Measurements from ENCODE around the gene CITED1. TPM values are rescaled to one million over a fixed set of nuclear protein-coding genes. Genes with fewer than 3 reads are reported as not detected.

Gene CITED1
- total RNA-seq, 1 experiment from 2014 or later, result 1.1 TPM

- Mint-ChIP-seq H3K27ac (no peak overlapping the region), H3K36me3 (ENCODE audit: insufficient read depth in 1 of 3, low read depth in 3 of 3) (peaks cover 0 to 3% (median 3%) of the 10 kb centered on the region in 3 experiments; a peak in 3 of 7 replicates), H3K4me1 (peaks cover 14 to 31% of the 10 kb centered on the region in 2 experiments), H3K4me3 (peak overlapping the region; percentile 43 to 74), H3K27me3 (ENCODE audit: low read depth) (peaks cover 73% of the 10 kb centered on the region), H3K9me3 (peaks cover 52 to 67% of the 10 kb centered on the region in 2 experiments)
- no peak overlapping the region for H3K18ac ChIP-seq (ENCODE audit: insufficient read length, low read depth, low read length)
- no peak overlapping the region for H2AK5ac ChIP-seq (ENCODE audit: insufficient read length, low read length)
- no peak overlapping the region for H4K91ac ChIP-seq (ENCODE audit: insufficient read length, low read depth, low read length)
- no peak overlapping the region for H3K56ac ChIP-seq (ENCODE audit: insufficient read length, low read depth, low read length)
- no peaks in the 10 kb centered on the region; the same call in 1 of the 2 replicates for H3K4me1 ChIP-seq (ENCODE audit: insufficient read depth, low read length)
- no CpG with 5 or more reads among the region's 24 CpGs for WGBS (ENCODE audit: extremely low coverage, insufficient read length, low lambda C conversion rate)
- H3K4ac ChIP-seq (ENCODE audit: low read depth, low read length), result no peak overlapping the region
- H2BK20ac ChIP-seq (ENCODE audit: low read depth, low read length, poor library complexity, severe bottlenecking), result no peak overlapping the region
- peaks cover 5% of the 10 kb centered on the region for H3K9me3 ChIP-seq (ENCODE audit: control insufficient read depth, low read depth, low read length)
- no peak overlapping the region for H3K23ac ChIP-seq (ENCODE audit: insufficient read length, low read depth, low read length)
- peak overlapping the region; percentile 71 for H3K4me2 ChIP-seq (ENCODE audit: insufficient read depth, insufficient read length, low read length)
- DNase-seq, result peak; percentile 82
- H3K27ac ChIP-seq (ENCODE audit: insufficient read length, low read depth, low read length), result no peak overlapping the region
- no peak overlapping the region for H4K8ac ChIP-seq (replicated peaks; ENCODE audit: insufficient read length, low read depth, low read length)
- no peak overlapping the region for H2BK120ac ChIP-seq (ENCODE audit: low read depth, low read length, poor library complexity, severe bottlenecking)
- H3K14ac ChIP-seq (ENCODE audit: insufficient read depth, low read length), result no peak overlapping the region
- H3K27me3 ChIP-seq (ENCODE audit: insufficient read depth, low read length), result peaks cover 44% of the 10 kb centered on the region
- H4K5ac ChIP-seq (ENCODE audit: insufficient read length, low read depth, low read length), result no peak overlapping the region
- H3K9ac ChIP-seq (ENCODE audit: extremely low read depth, insufficient read length, low read length), result no peak overlapping the region
- H2AFZ ChIP-seq (ENCODE audit: low read length), result no peak overlapping the region
- no peak overlapping the region for H3T11ph ChIP-seq (ENCODE audit: low read length)
- H3K79me2 ChIP-seq (ENCODE audit: insufficient read depth, low read length), result no peaks in the 10 kb centered on the region
- no peak overlapping the region for H2BK15ac ChIP-seq (ENCODE audit: low read depth, low read length)
- H2BK5ac ChIP-seq (ENCODE audit: insufficient read length, low read length), result no peak overlapping the region
- H4K20me1 ChIP-seq (ENCODE audit: control insufficient read depth, insufficient read depth, insufficient read length), result no peaks in the 10 kb centered on the region
- no peaks in the 10 kb centered on the region for H3K79me1 ChIP-seq (ENCODE audit: insufficient read depth, low read depth, low read length, poor library complexity, severe bottlenecking)
- peaks cover 27% of the 10 kb centered on the region for H3K23me2 ChIP-seq (ENCODE audit: insufficient read length, low read depth, low read length, poor library complexity, severe bottlenecking)
- TF ChIP-seq CTCF (conservative IDR thresholded peaks at IDR 0.05), result no peak
- no peak overlapping the region for H2BK12ac ChIP-seq (ENCODE audit: insufficient read length, low read depth, low read length)
These were observed 3.0 kb upstream of the CITED1 start for GRCh38 chrX:72308566-72309296.
